SK-N-MC (cell line): ENCODE measurements around the gene ZSCAN4.

ENCODE experiments used
- DNase-seq: peaks from one replicate; pipeline ENCODE4 v3.0.0-alpha.2; 2011; ENCODE audit warnings: low read depth, low spot score
- H3K27ac ChIP-seq: fragments of 200-600 bp; sonication (generic); 2 replicates; pipeline ENCODE4 v1.5.1; 2016; ENCODE audit warnings: mixed run types
- H3K36me3 ChIP-seq: fragments of 200-600 bp; sonication (generic); 2 replicates; pipeline ENCODE4 v1.6.1; 2017; ENCODE audit warnings: antibody characterized with exemption, low read length, mixed read lengths; ENCODE audit not compliant: insufficient read depth
- H3K4me3 ChIP-seq: fragments of 200-600 bp; sonication (generic); 2 replicates; pipeline ENCODE4 v1.5.1; 2016
- H3K9ac ChIP-seq: fragments of 200-600 bp; sonication (generic); 2 replicates; pipeline ENCODE4 v1.8.0; 2017; ENCODE audit warnings: mixed run types, mixed read lengths; ENCODE audit not compliant: insufficient read length
- H3K9me3 ChIP-seq: fragments of 200-600 bp; sonication (generic); 2 replicates; pipeline ENCODE4 v1.6.1; 2017; ENCODE audit warnings: low read depth, mild to moderate bottlenecking, antibody characterized with exemption, low read length, moderate library complexity, mixed read lengths
- EZH2 ChIP-seq: fragments of 200-600 bp; sonication (generic); IDR thresholded peaks from one replicate; pipeline ENCODE4 v1.6.1; 2017; ENCODE audit warnings: antibody characterized with exemption
- FOXP2 ChIP-seq: optimal IDR thresholded peaks from 2 replicates; pipeline ENCODE3; 2011; ENCODE audit warnings: mild to moderate bottlenecking, moderate library complexity; ENCODE audit not compliant: insufficient read depth; ENCODE audit errors: extremely low read length, control extremely low read depth
- POLR2AphosphoS5 ChIP-seq: IDR thresholded peaks from 2 replicates; pipeline ENCODE4 v1.6.1; 2012; ENCODE audit warnings: mild to moderate bottlenecking, low read depth, low read length, borderline replicate concordance

Gene ZSCAN4

DNA sequence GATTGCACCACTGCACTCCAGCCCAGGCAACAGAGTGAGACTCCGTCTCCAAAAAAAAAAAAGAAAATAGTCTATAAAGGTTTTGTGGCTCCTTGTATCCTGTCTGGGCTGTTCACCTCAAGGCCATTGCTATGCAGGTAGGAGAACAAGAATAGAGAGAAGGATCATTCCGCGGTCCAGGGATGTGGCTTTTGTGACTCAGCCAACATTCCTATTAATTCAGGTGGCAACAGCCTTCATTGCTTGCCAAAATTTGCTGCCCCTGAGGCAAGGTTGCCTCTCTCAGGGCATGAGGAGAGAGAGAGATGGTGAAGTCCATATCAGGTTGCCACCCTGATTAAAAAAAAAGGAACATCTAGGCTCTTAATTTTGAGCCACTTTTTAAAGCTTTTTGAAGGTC lies 21.0 kb downstream of the ZSCAN4 start:
- Histone ChIP-seq H3K9ac (no peak overlapping the region), H3K4me3 (no peak overlapping the region), H3K9me3 (peaks cover 45% of the 10 kb centered on the region), H3K36me3 (peaks cover 57% of the 10 kb centered on the region), H3K27ac (no peak overlapping the region)
- no peak for DNase-seq
- TF ChIP-seq EZH2 (no peak), FOXP2 (no peak), POLR2AphosphoS5 (no peak)

- no peak for DNase-seq
- TF ChIP-seq POLR2AphosphoS5 (no peak), EZH2 (no peak), FOXP2 (no peak)
- Histone ChIP-seq H3K36me3 (no peaks in the 10 kb centered on the region), H3K9ac (no peak overlapping the region), H3K27ac (no peak overlapping the region), H3K9me3 (no peaks in the 10 kb centered on the region; the same call in 1 of the 2 replicates), H3K4me3 (no peak overlapping the region)
These were observed 32.9 kb downstream of the ZSCAN4 start for GRCh38 chr19:57701625-57702024.

DNA sequence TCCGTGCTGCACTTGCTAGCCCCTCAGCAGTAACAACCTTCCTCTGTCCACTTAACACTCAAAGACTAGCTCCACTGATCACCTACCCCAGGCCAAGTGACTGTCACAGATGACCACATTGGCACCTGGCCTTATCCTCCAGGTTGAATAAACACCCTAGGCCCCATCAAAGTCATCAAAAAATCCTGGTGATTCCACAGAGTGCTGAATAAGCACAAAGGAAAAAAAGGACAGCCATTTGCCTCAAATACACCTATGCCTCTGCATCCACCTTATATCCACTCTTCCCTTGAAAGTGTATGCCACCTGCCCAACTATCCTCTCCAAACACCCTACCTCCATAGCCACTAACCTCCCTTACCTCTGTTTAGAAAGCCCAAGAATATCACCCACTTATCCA lies 37.6 kb downstream of the ZSCAN4 start:
- Histone ChIP-seq H3K36me3 (no peaks in the 10 kb centered on the region), H3K27ac (no peak overlapping the region), H3K9ac (no peak overlapping the region), H3K4me3 (no peak overlapping the region), H3K9me3 (no peaks in the 10 kb centered on the region; the same call in none of the 2 replicates)
- TF ChIP-seq POLR2AphosphoS5 (no peak), FOXP2 (no peak), EZH2 (no peak)
- no peak for DNase-seq

DNA sequence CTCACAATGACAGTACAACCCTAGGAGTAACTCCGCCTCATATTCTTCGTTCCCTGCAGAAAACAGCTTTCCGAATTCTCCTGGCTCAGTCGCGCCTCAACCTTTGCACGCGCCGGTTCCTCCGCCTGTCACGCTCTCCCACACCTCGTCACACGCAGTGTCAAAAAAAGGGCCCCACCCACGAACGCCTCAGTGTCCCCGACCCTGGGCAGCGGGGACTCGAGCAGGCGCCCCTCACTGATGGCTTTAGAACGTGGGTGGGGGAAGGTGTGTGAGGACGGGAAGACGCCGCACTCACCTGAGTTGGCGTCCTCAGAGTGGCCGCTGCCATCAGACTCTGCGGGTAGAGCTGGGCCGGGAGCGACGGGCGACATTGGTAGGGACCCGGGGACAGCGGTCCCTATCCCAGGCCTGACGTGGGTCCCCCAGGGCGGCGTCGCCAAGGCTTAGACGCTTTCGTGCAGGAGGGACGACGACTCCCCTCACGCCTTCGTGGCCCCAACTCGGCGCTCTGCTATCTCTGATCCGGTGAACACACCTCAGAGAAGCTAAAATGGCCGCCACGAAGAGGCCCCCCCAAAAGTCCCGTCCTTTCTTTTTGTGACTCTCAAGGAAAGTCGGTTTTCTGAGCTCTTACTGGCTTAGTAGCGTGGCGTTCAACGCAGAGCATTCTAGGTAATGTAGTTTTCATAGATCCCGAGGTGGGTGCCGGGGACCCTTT lies 40.1 kb downstream of the ZSCAN4 start, which contains the start of gene ZNF154:
TSS of gene ZNF154 (minus strand) at position 564 of the 721 bp plus-strand sequence. CDS start at position 331, 233 bp downstream.
- Histone ChIP-seq H3K27ac (no peak within 1 kb of the TSS), H3K36me3 (peaks cover 2% of the 10 kb centered on the region; the same call in 1 of the 2 replicates), H3K9ac (no peak within 1 kb of the TSS), H3K9me3 (peaks cover 3% of the 10 kb centered on the region), H3K4me3 (no peak within 1 kb of the TSS)
- TF ChIP-seq EZH2 = no peak
- no peak for TF ChIP-seq FOXP2
- no peak for TF ChIP-seq POLR2AphosphoS5
- DNase-seq = no peak

- Histone ChIP-seq H3K4me3 (no peak overlapping the region), H3K9me3 (peaks cover 3% of the 10 kb centered on the region), H3K9ac (no peak overlapping the region), H3K27ac (no peak overlapping the region), H3K36me3 (peaks cover 7% of the 10 kb centered on the region; the same call in 1 of the 2 replicates)
- no peak for DNase-seq
- no peak for TF ChIP-seq EZH2
- no peak for TF ChIP-seq FOXP2
- TF ChIP-seq POLR2AphosphoS5 = no peak
These were observed 40.9 kb downstream of the ZSCAN4 start for GRCh38 chr19:57709616-57710015.

GRCh38 chr19:57712222-57712621 lies 43.5 kb downstream of the ZSCAN4 start:
- Histone ChIP-seq H3K4me3 (no peak overlapping the region), H3K36me3 (peaks cover 11% of the 10 kb centered on the region), H3K9me3 (peaks cover 3% of the 10 kb centered on the region), H3K27ac (no peak overlapping the region), H3K9ac (no peak overlapping the region)
- no peak for TF ChIP-seq POLR2AphosphoS5
- DNase-seq = no peak

GRCh38 chr19:57719424-57719823 lies 50.7 kb downstream of the ZSCAN4 start:
- no peak for DNase-seq
- no peak overlapping the region for H3K27ac ChIP-seq
- H3K4me3 ChIP-seq = no peak overlapping the region
- peaks cover 12% of the 10 kb centered on the region; the same call in 1 of the 2 replicates for H3K9me3 ChIP-seq
- H3K36me3 ChIP-seq = peaks cover 30% of the 10 kb centered on the region
- TF ChIP-seq POLR2AphosphoS5 (no peak), FOXP2 (no peak), EZH2 (no peak)
- no peak overlapping the region for H3K9ac ChIP-seq

GRCh38 chr19:57719901-57720519 lies 51.3 kb downstream of the ZSCAN4 start:
- no peak overlapping the region for H3K27ac ChIP-seq
- TF ChIP-seq FOXP2 = no peak
- TF ChIP-seq POLR2AphosphoS5 = no peak
- no peak for TF ChIP-seq EZH2
- H3K4me3 ChIP-seq = no peak overlapping the region
- no peak for DNase-seq
- H3K36me3 ChIP-seq = peaks cover 30% of the 10 kb centered on the region
- no peak overlapping the region for H3K9ac ChIP-seq
- peaks cover 12% of the 10 kb centered on the region; the same call in 1 of the 2 replicates for H3K9me3 ChIP-seq
